KBM-7 (cell line): ENCODE results near the gene ARL4A.

Experiments
- DNase-seq: peaks from one replicate; pipeline ENCODE4 v3.0.0-alpha.2; 2015
- in situ Hi-C: fragments of 300-500 bp; cut with MboI; formaldehyde crosslinking; loops from 2 replicates; pipeline ENCODE4 v1.14.3; 2020; ENCODE audit warnings: low sequenced_read_pairs, low pct_unique_long_range_greater_than_20kb, mixed read lengths

Gene ARL4A

DNA sequence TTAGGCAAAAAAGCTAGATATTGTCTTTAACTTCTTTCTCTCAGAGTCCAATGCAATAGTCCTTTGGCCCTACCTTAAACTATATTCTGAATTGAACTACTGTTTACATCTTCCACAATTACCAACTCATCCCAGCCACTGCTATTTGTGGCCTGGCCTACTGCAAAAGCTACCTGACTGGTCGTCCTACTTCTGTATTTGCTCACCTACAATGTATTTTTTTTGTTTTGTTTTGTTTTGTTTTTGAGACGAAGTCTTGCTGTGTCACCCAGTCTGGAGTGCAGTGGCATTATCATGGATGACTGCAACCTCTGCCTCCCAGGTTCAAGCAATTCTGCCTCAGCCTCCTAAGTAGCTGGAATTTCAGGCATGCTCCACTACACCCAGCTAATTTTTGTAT, 51.2 kb downstream of the ARL4A start:
- in situ Hi-C loops, result no loop called here
- DNase-seq, result no peak
